ENCODE data around the gene RAG2.

Gene RAG2

DNA sequence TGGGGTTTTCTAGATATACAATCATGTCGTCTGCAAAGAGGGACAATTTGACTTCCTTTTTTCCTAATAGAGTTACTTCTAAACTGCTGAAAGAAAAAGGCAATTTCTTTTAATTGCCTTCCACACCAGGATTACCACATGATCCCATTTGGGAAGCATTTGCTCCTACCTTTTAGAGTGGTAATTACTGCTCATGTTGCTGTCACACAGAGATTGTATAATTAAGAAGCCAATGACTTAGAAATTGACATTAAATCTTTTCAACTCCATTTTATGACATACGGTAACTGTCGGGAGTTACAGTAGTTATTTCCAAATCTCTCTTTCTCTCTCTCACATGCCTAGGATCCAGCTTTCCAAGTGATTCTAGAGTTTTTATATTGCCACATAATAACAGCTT lies 17.8 kb upstream of the RAG2 start:
- TF ChIP-seq ZFX (IDR thresholded peaks at IDR 0.05): no peak
- TF ChIP-seq, protein P1, sequence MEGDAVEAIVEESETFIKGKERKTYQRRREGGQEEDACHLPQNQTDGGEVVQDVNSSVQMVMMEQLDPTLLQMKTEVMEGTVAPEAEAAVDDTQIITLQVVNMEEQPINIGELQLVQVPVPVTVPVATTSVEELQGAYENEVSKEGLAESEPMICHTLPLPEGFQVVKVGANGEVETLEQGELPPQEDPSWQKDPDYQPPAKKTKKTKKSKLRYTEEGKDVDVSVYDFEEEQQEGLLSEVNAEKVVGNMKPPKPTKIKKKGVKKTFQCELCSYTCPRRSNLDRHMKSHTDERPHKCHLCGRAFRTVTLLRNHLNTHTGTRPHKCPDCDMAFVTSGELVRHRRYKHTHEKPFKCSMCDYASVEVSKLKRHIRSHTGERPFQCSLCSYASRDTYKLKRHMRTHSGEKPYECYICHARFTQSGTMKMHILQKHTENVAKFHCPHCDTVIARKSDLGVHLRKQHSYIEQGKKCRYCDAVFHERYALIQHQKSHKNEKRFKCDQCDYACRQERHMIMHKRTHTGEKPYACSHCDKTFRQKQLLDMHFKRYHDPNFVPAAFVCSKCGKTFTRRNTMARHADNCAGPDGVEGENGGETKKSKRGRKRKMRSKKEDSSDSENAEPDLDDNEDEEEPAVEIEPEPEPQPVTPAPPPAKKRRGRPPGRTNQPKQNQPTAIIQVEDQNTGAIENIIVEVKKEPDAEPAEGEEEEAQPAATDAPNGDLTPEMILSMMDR (conservative IDR thresholded peaks at IDR 0.05): no peak
- H3K27ac ChIP-seq: no peak overlapping the region

DNA sequence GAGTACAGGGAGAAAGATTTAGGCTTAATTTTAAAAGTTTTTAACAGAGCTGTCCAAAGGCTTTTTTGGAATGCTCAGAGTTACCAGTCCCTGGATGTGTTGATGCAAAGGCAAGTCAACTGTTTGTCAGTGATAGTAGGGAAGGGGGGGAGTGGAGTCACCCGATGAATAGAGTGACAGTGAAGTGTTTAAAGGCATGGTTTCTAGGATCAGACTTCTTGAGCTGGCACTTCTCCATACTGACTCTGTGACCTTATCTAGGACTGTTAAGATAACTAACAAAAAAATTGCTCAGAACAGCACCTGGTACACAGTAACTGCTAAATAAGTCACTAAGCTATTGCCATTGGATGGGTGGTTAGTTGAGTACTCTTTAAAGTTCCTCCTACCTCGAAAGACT lies 11.3 kb upstream of the RAG2 start:
- H3K27ac ChIP-seq: no peak overlapping the region

DNA sequence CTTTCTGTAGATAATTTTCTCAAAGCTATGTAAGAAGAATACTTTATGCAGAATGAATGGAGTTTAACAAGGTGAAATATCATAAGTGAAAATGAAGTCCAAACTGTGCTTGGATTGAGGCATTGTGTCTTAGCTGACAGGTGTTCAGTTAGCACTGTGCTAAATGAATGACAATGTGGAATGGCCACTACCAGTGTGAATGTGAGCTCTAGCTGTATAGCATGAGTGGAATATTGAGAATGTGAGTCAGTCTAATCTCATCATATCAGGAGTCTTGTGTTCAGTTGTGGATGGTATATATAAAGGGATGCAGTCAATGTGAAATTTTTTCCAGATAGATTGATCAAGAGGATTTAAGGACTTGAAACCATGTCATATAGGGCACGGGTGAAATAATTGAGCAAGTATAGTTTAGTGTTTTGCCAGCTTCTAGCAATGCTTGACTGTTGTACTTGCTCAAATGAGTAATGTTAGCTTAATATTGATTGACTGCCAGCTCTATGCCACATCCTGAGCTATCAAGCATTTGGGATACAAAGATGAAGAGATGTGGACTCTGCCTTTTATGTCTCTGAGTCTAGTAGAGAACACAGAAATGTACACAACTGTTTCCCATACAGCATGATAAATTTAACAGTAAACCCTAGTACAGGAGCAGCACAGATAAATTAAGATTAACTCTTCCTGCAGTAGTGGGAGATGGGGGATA lies 10.6 kb upstream of the RAG2 start:
- TF ChIP-seq, protein P1 (conservative IDR thresholded peaks at IDR 0.05): no peak
- TF ChIP-seq ZFX (IDR thresholded peaks at IDR 0.05): no peak

More for the DNA sequence above, 11.3 kb upstream of the RAG2 start:
- no peak for TF ChIP-seq ZFX (IDR thresholded peaks at IDR 0.05)
- TF ChIP-seq, protein P1 (conservative IDR thresholded peaks at IDR 0.05): no peak

DNA sequence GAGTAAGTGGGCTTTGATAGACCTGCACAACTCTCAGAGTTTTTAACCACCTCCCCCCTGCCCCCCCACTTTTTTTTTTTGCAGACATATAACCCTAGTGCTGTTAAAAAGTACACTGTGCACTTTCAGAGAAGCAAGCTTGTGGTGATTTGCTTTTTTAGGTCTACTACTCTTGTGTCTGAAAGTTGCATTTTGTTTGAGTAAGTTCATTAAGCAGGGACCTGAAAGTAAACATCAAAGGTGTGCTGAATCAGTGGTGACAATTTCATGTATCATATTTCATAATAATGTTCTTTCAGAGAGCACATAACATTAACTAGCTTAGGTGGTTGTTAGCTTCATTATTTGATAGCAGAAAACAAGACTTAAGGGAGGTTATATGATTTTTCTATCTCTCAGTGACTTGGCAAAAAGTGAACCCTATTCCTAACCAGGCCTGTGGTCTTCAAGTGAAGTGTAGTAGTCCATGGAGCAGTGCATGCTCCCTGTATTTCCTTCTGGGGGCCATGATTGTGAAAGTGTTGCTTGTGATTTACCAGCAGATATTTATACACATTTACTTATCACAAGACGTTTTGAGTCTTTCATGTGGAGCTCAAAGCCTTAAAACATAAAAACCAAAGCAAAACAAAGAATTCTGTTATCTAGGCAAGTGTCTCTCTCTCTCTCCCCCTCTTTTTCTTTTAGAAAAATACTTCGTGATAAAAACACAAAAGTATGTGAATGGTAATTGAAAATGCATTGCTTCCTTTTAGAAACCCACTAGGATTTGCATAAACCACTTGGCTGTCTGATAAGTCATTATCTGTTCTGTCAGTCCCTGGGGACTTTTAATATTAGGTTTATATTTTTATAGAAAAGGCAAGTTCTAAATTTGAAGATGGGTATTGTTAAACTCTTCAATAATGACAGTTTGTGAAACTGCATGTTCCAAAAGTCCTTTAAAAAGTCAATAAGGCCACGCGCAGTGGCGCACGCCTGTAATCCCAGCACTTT lies 7.5 kb upstream of the RAG2 start:
- TF ChIP-seq, protein P1 (conservative IDR thresholded peaks at IDR 0.05): no peak
- no peak for TF ChIP-seq ZFX (IDR thresholded peaks at IDR 0.05)
- no peak overlapping the region for H3K27ac ChIP-seq

More for the DNA sequence above, 10.6 kb upstream of the RAG2 start:
- H3K27ac ChIP-seq: no peak overlapping the region

DNA sequence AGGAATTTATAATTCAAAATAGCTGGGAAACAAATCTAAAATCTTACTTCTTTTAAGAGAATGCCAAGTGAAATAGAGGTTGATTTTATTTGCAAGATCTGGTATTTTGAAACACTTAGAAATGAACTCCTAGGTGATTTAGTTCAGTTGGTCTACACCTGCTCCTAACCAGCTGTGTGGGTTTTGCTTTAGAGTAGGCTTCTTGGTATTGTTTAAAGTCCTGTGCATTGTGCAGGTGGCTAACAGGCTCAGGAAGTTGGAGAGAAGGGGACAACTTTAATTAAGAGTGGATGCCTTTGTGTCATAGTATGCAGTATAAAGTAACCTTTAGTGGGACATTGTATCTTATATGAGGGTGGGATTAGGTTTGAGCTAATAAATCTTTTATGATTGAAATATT lies 4.1 kb upstream of the RAG2 start:
- no peak overlapping the region for H3K27ac ChIP-seq
- no peak for TF ChIP-seq ZFX (IDR thresholded peaks at IDR 0.05)
- TF ChIP-seq, protein P1 (conservative IDR thresholded peaks at IDR 0.05): no peak

DNA sequence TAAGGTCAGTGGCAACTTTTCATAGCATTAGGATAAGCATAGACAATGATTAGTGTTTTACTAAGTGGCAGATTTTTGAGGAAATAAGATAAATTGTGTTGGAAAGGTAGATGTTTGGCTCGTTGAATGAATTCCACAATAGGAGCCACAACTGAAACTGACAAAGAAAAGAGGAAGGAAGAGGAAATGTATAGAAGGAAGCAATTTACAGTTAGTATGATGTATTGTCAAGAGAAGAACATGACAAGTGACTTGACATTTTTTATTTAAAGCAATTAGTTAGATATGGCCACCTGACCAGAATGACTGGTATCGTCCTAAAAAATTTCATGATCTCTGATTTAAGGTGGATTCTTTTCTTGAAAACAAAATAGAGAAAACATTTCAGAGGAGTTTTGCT lies 3.1 kb upstream of the RAG2 start:
- no peak overlapping the region for H3K27ac ChIP-seq
- TF ChIP-seq, protein P1 (conservative IDR thresholded peaks at IDR 0.05): no peak
- TF ChIP-seq ZFX (IDR thresholded peaks at IDR 0.05): no peak

DNA sequence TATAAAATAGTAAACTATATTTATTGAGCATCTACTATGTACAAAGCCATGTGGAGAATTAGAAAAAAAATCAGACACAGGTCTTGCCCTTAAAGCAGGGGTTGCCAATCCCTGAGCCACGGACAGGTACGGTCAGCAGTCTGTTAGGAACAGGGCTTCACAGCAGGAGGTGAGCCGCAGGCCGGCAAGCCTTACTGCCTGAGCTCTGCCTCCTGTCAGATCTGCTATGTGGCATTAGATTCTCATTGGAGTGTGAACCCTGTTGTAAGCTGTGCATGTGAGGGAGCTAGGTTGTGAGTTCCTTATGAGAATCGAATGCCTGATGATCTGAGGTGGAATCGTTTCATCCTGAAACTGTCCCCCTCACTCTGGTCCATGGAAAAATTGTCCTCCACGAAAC lies 2.1 kb upstream of the RAG2 start:
- TF ChIP-seq ZFX (IDR thresholded peaks at IDR 0.05): no peak
- TF ChIP-seq, protein P1 (conservative IDR thresholded peaks at IDR 0.05): no peak
- no peak overlapping the region for H3K27ac ChIP-seq
